ENCODE results near the gene DUSP28.

DUSP28 gene

DNA sequence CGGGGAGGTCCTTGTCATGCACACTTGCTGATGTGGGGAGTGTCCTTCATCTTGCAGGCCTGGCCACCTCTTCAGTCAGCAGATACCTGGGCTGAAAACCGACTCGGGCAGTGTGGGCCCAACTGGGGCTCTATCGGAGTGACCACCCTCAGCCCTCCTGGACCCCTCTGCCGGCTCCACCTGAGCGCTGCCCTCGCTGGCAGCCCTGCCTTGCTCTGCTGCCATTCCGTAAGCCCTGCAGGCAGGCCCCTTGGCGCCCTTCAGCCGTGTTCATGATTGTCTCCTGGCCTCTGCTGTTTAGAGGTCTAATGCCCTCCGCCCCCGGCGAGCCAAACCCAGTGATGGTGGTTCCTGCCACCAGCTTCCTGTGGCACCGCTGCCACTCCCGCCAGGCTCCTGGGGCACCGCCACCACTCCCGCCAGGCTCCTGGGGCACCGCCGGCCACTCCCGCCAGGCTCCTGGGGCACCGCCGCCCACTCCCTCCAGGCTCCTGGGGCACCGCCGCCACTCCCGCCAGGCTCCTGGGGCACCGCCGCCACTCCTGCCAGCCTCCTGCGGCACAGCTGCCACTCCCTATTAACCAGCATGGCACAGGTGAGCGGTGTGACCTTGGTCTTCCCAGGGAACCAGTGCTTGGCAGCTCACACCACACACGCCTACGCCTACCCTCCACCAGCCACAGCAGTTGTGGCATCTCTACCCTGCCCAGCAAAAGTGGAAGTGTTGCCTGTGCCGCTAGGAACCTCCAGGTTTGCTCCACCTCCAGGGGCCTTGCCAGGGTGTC is 42.3 kb downstream of the DUSP28 start:
- DNase-seq: no peak

DNA sequence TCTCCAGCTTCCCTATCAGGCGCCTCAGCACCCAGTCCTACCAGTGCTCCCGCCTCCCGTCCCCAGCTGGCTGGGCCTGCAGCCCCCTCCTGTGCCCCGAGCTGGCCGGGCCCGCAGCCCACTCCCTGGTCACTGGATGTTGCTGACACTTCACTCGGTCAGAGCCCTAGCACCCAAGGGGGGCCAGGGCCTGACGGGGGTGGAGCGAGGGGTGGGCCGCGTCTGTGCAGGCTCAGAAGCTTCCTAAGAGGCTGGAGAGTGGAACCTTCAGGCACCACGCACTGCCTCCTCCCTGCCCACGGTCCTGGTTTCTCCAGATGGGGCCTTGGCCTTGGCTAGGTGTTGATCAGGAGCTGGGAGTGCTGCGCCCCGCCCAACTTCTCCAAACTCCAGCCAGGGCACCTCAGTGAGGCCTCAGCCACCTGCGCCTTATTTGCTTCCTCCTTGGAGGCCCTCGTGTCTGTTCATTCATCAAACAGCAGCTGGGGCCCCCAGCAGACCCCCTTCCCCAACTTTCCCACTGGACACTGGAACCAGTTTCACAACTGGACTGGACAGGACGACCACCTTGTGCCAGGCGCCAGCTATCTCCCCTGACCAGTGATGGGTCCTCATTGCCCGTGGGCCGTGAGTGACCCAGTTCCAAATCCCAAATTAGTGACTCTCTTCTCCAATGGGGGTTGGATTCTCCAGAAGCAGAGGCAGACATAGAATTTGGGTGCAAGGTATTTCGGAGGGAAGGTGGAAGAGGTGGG is 43.1 kb downstream of the DUSP28 start:
- no peak for DNase-seq

DNA sequence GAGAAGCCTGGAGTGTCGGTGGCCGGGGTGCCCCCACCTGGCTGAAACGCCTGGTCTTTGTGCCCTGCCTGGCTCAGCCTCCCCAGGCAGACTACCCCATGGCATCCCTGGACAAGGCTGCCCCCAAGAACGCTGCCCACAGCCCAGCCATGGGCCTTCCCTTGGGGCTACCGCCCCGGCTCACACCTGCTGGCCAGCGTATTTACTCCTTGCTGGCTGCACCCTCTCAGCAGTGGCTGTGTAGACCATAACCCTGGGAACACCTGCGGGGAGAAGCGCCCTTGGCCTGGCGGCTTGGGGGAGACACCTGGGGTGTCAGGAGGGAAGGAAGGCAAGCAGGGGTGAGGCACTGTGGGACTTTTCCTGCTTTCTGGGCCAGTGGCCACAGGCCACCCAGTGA is 43.7 kb downstream of the DUSP28 start:
- no peak for DNase-seq

DNA sequence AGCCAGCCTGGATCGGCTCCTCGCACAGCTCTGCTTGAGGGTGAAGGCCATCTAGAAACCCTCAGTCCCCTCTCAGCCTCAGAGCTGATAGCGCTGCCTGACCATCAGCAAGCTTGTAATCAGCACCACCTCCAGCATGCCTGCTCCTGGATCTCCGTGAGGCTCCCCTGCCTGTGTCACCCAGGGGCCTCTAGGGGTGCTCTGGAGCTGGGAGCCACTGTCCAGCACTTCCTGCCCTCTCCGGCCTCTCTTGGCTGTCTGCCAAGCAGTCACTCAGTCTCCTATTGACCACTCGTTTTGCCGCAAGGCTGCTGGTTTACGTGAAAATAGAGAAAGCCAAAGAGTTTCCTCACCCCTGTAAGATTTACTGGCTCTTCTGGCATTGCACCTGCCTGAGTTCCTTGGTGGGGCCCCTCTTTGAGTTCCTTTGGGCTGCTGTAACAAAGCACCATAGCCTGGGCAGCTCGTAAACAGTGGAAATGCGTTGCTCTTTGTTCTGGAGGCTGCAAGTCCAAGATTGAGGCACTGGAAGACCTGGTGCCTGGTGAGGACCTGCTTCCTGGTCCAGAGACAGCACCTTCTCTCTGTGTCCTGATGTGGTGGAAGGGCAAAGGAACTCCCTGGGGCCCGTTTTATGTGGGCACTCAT is 44.3 kb downstream of the DUSP28 start:
- no peak for DNase-seq

DNA sequence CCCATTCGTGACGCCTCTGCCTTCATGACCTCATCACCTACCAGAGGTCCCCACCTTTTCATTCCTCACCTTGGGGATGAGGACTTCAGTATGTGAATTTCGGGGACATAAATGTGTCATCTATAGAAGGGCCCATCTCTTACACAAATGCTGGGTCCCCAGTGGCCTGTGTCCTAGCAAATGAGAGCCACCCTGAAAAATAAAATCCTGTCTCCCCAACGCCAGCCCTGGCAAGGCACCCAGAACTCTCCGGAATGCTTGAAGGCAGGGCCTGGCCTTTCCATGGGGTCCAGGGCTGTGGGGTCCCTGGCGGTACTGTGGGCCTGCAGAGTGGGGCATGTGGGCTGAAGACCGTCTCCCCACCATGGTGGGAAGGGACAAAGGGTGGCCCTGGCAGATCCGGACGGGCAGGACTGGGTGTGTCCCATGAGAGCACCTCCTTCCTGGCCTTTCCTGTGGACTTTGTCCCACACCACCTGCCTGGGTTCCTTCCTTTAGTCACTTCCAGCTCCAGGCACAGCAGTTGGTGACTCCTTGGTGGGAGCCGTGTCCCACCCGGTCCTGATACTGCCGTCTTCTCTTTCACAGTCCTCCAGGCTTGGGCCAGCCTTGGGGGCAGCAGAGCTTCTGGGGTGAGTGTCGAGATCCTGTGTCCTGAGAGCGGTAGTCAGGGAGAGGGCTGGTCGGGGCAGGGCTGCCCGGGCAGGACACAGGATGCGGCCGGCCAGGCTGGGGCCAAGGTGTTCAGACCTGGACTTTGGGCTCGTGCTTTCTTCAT is 45.0 kb downstream of the DUSP28 start:
- no peak for DNase-seq

DNA sequence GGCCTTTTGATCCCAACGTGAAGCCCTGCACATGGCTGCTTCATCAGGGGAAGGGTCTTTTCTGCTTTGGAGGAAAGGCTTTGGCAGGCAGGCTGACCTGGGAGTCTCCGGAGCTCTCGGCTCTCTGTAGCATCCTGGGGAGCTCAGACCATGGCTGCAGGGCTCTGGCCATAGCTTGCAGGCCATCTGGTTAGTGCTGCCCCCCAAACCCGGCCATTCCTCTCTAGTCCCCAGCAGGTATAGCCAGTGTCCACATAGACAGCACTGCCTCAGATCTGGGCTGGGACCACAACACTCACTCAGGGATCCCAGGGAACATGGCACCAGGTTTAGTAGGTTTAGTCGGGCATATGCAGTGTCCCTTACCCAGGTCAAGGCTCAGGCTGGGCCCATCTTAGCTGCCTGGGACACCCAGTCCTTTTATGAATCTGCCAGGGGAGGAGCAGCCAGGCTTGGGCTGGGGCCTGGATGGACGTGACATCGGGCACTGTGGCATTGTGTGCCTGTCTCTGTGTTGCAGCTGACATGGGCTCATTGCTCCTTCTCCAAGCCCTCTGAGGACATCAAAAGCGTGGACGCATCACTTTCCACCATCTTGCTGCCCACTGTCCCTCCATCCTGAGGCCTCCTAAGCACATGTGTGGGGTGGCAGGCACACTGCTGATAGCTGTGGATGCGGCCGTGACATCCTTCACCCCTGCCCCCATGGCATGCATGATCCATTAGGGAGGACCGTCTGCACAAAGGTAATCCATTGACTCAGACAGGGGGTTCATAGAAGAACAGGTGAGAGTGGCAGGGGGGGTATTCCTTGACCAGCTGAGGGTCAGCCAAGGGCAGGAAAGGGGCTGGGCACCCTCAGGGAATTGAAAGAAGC is 45.9 kb downstream of the DUSP28 start:
- DNase-seq: no peak

DNA sequence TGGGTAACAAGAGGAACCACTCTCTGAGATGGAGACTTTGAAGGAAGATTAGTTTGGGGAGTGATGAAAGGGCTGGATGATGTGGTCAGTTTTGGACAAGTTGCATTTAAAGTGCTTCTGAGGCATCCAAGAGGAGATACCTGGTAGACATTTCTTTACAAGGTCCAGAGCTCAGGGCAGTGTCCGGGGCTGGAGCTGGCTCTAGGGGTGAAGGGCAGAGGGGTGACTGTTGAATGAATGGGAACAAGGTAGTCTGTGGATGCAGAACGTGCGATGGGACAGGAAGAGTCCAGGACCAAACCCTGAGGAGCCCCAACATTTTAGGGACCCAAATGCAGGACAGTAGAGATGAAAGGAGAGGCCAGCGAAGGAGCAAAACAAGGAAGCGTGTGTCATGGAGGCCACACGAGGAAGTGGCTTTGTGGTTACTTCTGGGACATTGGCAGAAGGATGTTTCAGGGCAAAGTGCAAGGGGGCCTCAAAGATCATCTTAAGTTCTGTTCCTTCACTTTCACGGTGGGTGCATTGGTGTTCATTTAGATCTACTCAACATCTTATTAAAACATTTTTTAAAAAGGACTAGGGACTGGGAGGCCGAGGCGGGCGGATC is 51.5 kb downstream of the DUSP28 start:
- no peak for DNase-seq

All from activated CD4-positive, alpha-beta T cell treated with anti-CD3 and anti-CD28 coated beads, Interleukin-2, amount 50 U/mL, for 48 hours (primary cell).